GM23338 (cell line): ENCODE measurements around the gene CEP72. TPM values are rescaled to one million over a fixed set of nuclear protein-coding genes. Genes with fewer than 3 reads are reported as not detected.

Experiments
- ATAC-seq: fragments of 200-7000 bp; cut with Tn5 transposase; 3 replicates; pipeline ENCODE4 v1.9.1; 2020
- DNase-seq: peaks from one replicate; pipeline ENCODE4 v3.0.0-alpha.2; 2015; ENCODE audit warnings: low spot score
- H2AFZ ChIP-seq: fragments of 200-600 bp; sonication (generic); 2 replicates; pipeline ENCODE4 v1.8.0; 2016; ENCODE audit warnings: antibody characterized with exemption, mild to moderate bottlenecking, moderate library complexity
- H3F3A ChIP-seq: fragments of 200-600 bp; sonication (generic); replicated peaks from 2 replicates; pipeline ENCODE4 v1.8.0; 2017; ENCODE audit warnings: antibody characterized with exemption, mixed run types, low read depth
- H3K27ac ChIP-seq: fragments of 200-600 bp; sonication (generic); 2 replicates; pipeline ENCODE4 v1.6.1; 2016; ENCODE audit warnings: low read depth
- H3K27me3 ChIP-seq: fragments of 200-600 bp; sonication (generic); 2 replicates; pipeline ENCODE4 v1.8.0; 2016; ENCODE audit warnings: mild to moderate bottlenecking, mixed run types, moderate library complexity; ENCODE audit not compliant: insufficient read depth
- H3K36me3 ChIP-seq: fragments of 200-600 bp; sonication (generic); 2 replicates; pipeline ENCODE4 v1.8.0; 2016; ENCODE audit warnings: mild to moderate bottlenecking; ENCODE audit not compliant: insufficient read depth
- H3K4me1 ChIP-seq: fragments of 200-600 bp; sonication (generic); 2 replicates; pipeline ENCODE4 v1.8.0; 2016; ENCODE audit warnings: mild to moderate bottlenecking, moderate library complexity; ENCODE audit not compliant: insufficient read depth
- H3K4me2 ChIP-seq: fragments of 200-600 bp; sonication (generic); 2 replicates; pipeline ENCODE4 v1.7.1; 2017; ENCODE audit warnings: mixed run types
- H3K4me3 ChIP-seq: fragments of 200-600 bp; sonication (generic); 2 replicates; pipeline ENCODE4 v1.6.1; 2016; ENCODE audit warnings: mixed run types
- H3K79me2 ChIP-seq: fragments of 200-600 bp; sonication (generic); replicated peaks from 2 replicates; pipeline ENCODE4 v1.8.0; 2017; ENCODE audit warnings: mild to moderate bottlenecking; ENCODE audit not compliant: insufficient read depth
- H3K9me2 ChIP-seq: fragments of 200-600 bp; sonication (generic); 2 replicates; pipeline ENCODE4 v1.8.0; 2017; ENCODE audit not compliant: insufficient read depth
- H4K20me1 ChIP-seq: fragments of 200-600 bp; sonication (generic); replicated peaks from 2 replicates; pipeline ENCODE4 v1.8.0; 2017; ENCODE audit warnings: mild to moderate bottlenecking; ENCODE audit not compliant: insufficient read depth
- H3K27ac Mint-ChIP-seq: 2 replicates; pipeline ENCODE4 v1.8.0; 2020; ENCODE audit warnings: inconsistent platforms, mild to moderate bottlenecking, moderate library complexity, mixed read lengths
- H3K27me3 Mint-ChIP-seq: 3 replicates; pipeline ENCODE4 v1.8.0; 2022; ENCODE audit warnings: low read depth, mild to moderate bottlenecking, moderate library complexity, mixed read lengths, inconsistent platforms; ENCODE audit not compliant: insufficient read depth, poor library complexity
- H3K36me3 Mint-ChIP-seq: 3 replicates; pipeline ENCODE4 v1.8.0; 2021; ENCODE audit warnings: low read depth, mild to moderate bottlenecking, inconsistent platforms, moderate library complexity, mixed read lengths
- H3K4me1 Mint-ChIP-seq: 3 replicates; pipeline ENCODE4 v1.8.0; 2020; ENCODE audit warnings: mild to moderate bottlenecking, inconsistent platforms, mixed read lengths
- H3K4me3 Mint-ChIP-seq: 3 replicates; pipeline ENCODE4 v1.8.0; 2021; ENCODE audit warnings: moderate library complexity, mild to moderate bottlenecking, inconsistent platforms, mixed read lengths
- H3K9me3 Mint-ChIP-seq: 3 replicates; pipeline ENCODE4 v1.8.0; 2020; ENCODE audit warnings: moderate library complexity, mild to moderate bottlenecking, inconsistent platforms, mixed read lengths
- CREB1 ChIP-seq: fragments of 250-450 bp; sonication (Bioruptor Pico); IDR thresholded peaks from 2 replicates; pipeline ENCODE4 v1.5.0; 2020; ENCODE audit warnings: low read depth, mild to moderate bottlenecking, moderate library complexity
- EZH2 ChIP-seq: fragments of 200-600 bp; sonication (generic); IDR thresholded peaks from one replicate; pipeline ENCODE4 v1.8.0; 2017; ENCODE audit warnings: antibody characterized with exemption, mild to moderate bottlenecking, low read depth; ENCODE audit not compliant: unreplicated experiment
- EZH2phosphoT487 ChIP-seq: fragments of 200-600 bp; sonication (generic); IDR thresholded peaks from one replicate; pipeline ENCODE4 v1.8.1; 2018; ENCODE audit warnings: antibody characterized with exemption; ENCODE audit not compliant: unreplicated experiment
- JUNB ChIP-seq: IDR thresholded peaks from one replicate; pipeline ENCODE4 v1.6.1; 2016; ENCODE audit warnings: antibody characterized with exemption; ENCODE audit not compliant: unreplicated experiment
- NANOG ChIP-seq: IDR thresholded peaks from 2 replicates; pipeline ENCODE4 v1.6.1; 2016; ENCODE audit warnings: antibody characterized with exemption, borderline replicate concordance
- POLR2AphosphoS5 ChIP-seq: IDR thresholded peaks from 2 replicates; pipeline ENCODE4 v1.6.1; 2016; ENCODE audit warnings: antibody characterized with exemption, low read depth
- STAT1 ChIP-seq: IDR thresholded peaks from one replicate; pipeline ENCODE4 v1.6.1; 2016; ENCODE audit warnings: antibody characterized with exemption; ENCODE audit not compliant: unreplicated experiment
- ZNF114 ChIP-seq: fragments of 250-450 bp; sonication (Bioruptor Pico); IDR thresholded peaks from 2 replicates; pipeline ENCODE4 v1.5.0; 2020; ENCODE audit warnings: mild to moderate bottlenecking, moderate library complexity
- ZNF331 ChIP-seq: fragments of 250-450 bp; sonication (Bioruptor Pico); IDR thresholded peaks from 2 replicates; pipeline ENCODE4 v1.5.0; 2020; ENCODE audit warnings: low read depth, mild to moderate bottlenecking, moderate library complexity
- polyA plus RNA-seq: library from polyadenylated mRNA; unstranded; fragments of >200 nt; fragmentation: Nextera tagmentation; extraction: Ambion mirVana; gene quantifications from 2 replicates; pipeline ENCODE4 v1.2.1, GENCODE V29; 2016
- total RNA-seq: library from RNA; depleted of rRNA; stranded (reverse); fragments of >200 nt; shearing (Covaris generic); gene quantifications from 2 replicates; pipeline ENCODE4 v1.2.3, GENCODE V29; 2014
- TF ChIP-seq, protein P1 (sequence below): IDR thresholded peaks from 2 replicates; pipeline ENCODE4 v1.6.1; 2016; ENCODE audit warnings: antibody characterized with exemption
- TF ChIP-seq, protein P2 (sequence below): fragments of 250-450 bp; sonication (Bioruptor Pico); IDR thresholded peaks from 2 replicates; pipeline ENCODE4 v1.5.0; 2020; ENCODE audit warnings: mild to moderate bottlenecking, moderate library complexity
- TF ChIP-seq, protein P3 (sequence below): IDR thresholded peaks from one replicate; pipeline ENCODE4 v1.6.1; 2018; ENCODE audit warnings: antibody characterized with exemption; ENCODE audit not compliant: unreplicated experiment
- TF ChIP-seq, protein P4 (sequence below), 2 experiments: fragments of 200-600 bp in 1 of 2; sonication (generic) in 1 of 2; conservative IDR thresholded peaks; 2 replicates each; pipeline versions ENCODE4 v1.5.1 to v1.6.1; 2016 to 2017; ENCODE audit warnings: antibody characterized with exemption in 2 of 2, low read depth in 2 of 2, mild to moderate bottlenecking in 2 of 2, moderate library complexity in 1 of 2

The CEP72 gene
- total and polyA plus RNA-seq, 2 experiments from 2014 or later, result 15.5 to 27.1 TPM

DNA sequence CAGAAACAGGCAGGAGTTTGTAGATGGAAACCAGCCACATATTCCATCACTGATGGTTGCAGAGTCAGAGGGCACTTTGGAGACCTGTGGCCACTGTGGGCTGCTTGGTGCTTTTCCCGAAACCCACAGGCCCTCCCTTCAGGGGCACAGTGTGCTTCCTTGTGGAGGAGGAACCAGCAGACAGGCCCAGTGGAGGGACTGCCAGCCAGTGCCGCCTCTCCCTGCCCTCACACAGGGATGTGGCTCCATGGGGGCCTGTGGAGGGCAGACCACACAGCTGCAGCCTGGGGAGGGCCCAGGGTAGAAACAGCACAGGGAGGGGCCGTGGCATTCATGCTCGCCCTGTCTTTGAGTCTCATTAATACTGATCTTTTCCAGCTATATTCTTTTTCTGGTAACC lies 35.2 kb downstream of the CEP72 start:
- ATAC-seq (no peak), DNase-seq (no peak)
- Mint-ChIP-seq H3K36me3 (peaks cover 7% of the 10 kb centered on the region), H3K4me1 (no peaks in the 10 kb centered on the region), H3K27me3 (peaks cover 6% of the 10 kb centered on the region), H3K27ac (no peak overlapping the region), H3K9me3 (peaks cover 7% of the 10 kb centered on the region; the same call in 2 of the 3 replicates), H3K4me3 (no peak overlapping the region)
- H4K20me1 ChIP-seq, result peaks cover 3% of the 10 kb centered on the region; the same call in 1 of the 2 replicates
- no peak overlapping the region for H3K4me2 ChIP-seq
- H3K27me3 ChIP-seq, result no peaks in the 10 kb centered on the region
- peaks cover 10% of the 10 kb centered on the region for H3F3A ChIP-seq
- H3K79me2 ChIP-seq, result no peaks in the 10 kb centered on the region; the same call in 1 of the 2 replicates
- no peaks in the 10 kb centered on the region for H3K9me2 ChIP-seq
- TF ChIP-seq EZH2 (no peak), EZH2phosphoT487 (no peak), JUNB (no peak), ZNF331 (no peak), CREB1 (no peak), STAT1 (no peak), NANOG (no peak), POLR2AphosphoS5 (no peak), ZNF114 (CRISPR knock-in tag) (no peak)
- TF ChIP-seq, protein P1, sequence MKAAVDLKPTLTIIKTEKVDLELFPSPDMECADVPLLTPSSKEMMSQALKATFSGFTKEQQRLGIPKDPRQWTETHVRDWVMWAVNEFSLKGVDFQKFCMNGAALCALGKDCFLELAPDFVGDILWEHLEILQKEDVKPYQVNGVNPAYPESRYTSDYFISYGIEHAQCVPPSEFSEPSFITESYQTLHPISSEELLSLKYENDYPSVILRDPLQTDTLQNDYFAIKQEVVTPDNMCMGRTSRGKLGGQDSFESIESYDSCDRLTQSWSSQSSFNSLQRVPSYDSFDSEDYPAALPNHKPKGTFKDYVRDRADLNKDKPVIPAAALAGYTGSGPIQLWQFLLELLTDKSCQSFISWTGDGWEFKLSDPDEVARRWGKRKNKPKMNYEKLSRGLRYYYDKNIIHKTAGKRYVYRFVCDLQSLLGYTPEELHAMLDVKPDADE, result no peak
- TF ChIP-seq, protein P2, sequence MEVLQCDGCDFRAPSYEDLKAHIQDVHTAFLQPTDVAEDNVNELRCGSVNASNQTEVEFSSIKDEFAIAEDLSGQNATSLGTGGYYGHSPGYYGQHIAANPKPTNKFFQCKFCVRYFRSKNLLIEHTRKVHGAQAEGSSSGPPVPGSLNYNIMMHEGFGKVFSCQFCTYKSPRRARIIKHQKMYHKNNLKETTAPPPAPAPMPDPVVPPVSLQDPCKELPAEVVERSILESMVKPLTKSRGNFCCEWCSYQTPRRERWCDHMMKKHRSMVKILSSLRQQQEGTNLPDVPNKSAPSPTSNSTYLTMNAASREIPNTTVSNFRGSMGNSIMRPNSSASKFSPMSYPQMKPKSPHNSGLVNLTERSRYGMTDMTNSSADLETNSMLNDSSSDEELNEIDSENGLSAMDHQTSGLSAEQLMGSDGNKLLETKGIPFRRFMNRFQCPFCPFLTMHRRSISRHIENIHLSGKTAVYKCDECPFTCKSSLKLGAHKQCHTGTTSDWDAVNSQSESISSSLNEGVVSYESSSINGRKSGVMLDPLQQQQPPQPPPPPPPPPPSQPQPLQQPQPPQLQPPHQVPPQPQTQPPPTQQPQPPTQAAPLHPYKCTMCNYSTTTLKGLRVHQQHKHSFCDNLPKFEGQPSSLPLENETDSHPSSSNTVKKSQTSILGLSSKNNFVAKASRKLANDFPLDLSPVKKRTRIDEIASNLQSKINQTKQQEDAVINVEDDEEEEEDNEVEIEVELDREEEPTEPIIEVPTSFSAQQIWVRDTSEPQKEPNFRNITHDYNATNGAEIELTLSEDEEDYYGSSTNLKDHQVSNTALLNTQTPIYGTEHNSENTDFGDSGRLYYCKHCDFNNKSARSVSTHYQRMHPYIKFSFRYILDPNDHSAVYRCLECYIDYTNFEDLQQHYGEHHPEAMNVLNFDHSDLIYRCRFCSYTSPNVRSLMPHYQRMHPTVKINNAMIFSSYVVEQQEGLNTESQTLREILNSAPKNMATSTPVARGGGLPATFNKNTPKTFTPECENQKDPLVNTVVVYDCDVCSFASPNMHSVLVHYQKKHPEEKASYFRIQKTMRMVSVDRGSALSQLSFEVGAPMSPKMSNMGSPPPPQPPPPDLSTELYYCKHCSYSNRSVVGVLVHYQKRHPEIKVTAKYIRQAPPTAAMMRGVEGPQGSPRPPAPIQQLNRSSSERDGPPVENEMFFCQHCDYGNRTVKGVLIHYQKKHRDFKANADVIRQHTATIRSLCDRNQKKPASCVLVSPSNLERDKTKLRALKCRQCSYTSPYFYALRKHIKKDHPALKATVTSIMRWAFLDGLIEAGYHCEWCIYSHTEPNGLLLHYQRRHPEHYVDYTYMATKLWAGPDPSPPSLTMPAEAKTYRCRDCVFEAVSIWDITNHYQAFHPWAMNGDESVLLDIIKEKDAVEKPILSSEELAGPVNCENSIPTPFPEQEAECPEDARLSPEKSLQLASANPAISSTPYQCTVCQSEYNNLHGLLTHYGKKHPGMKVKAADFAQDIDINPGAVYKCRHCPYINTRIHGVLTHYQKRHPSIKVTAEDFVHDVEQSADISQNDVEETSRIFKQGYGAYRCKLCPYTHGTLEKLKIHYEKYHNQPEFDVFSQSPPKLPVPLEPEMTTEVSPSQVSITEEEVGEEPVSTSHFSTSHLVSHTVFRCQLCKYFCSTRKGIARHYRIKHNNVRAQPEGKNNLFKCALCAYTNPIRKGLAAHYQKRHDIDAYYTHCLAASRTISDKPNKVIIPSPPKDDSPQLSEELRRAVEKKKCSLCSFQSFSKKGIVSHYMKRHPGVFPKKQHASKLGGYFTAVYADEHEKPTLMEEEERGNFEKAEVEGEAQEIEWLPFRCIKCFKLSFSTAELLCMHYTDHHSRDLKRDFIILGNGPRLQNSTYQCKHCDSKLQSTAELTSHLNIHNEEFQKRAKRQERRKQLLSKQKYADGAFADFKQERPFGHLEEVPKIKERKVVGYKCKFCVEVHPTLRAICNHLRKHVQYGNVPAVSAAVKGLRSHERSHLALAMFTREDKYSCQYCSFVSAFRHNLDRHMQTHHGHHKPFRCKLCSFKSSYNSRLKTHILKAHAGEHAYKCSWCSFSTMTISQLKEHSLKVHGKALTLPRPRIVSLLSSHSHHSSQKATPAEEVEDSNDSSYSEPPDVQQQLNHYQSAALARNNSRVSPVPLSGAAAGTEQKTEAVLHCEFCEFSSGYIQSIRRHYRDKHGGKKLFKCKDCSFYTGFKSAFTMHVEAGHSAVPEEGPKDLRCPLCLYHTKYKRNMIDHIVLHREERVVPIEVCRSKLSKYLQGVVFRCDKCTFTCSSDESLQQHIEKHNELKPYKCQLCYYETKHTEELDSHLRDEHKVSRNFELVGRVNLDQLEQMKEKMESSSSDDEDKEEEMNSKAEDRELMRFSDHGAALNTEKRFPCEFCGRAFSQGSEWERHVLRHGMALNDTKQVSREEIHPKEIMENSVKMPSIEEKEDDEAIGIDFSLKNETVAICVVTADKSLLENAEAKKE (CRISPR knock-in tag), result no peak
- TF ChIP-seq, protein P3, sequence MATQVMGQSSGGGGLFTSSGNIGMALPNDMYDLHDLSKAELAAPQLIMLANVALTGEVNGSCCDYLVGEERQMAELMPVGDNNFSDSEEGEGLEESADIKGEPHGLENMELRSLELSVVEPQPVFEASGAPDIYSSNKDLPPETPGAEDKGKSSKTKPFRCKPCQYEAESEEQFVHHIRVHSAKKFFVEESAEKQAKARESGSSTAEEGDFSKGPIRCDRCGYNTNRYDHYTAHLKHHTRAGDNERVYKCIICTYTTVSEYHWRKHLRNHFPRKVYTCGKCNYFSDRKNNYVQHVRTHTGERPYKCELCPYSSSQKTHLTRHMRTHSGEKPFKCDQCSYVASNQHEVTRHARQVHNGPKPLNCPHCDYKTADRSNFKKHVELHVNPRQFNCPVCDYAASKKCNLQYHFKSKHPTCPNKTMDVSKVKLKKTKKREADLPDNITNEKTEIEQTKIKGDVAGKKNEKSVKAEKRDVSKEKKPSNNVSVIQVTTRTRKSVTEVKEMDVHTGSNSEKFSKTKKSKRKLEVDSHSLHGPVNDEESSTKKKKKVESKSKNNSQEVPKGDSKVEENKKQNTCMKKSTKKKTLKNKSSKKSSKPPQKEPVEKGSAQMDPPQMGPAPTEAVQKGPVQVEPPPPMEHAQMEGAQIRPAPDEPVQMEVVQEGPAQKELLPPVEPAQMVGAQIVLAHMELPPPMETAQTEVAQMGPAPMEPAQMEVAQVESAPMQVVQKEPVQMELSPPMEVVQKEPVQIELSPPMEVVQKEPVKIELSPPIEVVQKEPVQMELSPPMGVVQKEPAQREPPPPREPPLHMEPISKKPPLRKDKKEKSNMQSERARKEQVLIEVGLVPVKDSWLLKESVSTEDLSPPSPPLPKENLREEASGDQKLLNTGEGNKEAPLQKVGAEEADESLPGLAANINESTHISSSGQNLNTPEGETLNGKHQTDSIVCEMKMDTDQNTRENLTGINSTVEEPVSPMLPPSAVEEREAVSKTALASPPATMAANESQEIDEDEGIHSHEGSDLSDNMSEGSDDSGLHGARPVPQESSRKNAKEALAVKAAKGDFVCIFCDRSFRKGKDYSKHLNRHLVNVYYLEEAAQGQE, result no peak
- TF ChIP-seq, protein P4, sequence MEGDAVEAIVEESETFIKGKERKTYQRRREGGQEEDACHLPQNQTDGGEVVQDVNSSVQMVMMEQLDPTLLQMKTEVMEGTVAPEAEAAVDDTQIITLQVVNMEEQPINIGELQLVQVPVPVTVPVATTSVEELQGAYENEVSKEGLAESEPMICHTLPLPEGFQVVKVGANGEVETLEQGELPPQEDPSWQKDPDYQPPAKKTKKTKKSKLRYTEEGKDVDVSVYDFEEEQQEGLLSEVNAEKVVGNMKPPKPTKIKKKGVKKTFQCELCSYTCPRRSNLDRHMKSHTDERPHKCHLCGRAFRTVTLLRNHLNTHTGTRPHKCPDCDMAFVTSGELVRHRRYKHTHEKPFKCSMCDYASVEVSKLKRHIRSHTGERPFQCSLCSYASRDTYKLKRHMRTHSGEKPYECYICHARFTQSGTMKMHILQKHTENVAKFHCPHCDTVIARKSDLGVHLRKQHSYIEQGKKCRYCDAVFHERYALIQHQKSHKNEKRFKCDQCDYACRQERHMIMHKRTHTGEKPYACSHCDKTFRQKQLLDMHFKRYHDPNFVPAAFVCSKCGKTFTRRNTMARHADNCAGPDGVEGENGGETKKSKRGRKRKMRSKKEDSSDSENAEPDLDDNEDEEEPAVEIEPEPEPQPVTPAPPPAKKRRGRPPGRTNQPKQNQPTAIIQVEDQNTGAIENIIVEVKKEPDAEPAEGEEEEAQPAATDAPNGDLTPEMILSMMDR (conservative IDR thresholded peaks at IDR 0.05; ENCODE audit: low read depth in 2 of 2), result no peak
- H3K4me3 ChIP-seq, result no peak overlapping the region
- H3K36me3 ChIP-seq, result peaks cover 24% of the 10 kb centered on the region
- H2AFZ ChIP-seq, result no peak overlapping the region
- H3K27ac ChIP-seq, result no peak overlapping the region
- H3K4me1 ChIP-seq, result no peaks in the 10 kb centered on the region
